OCI-LY1 (cell line): ENCODE measurements around the gene IGF1R.

Source experiments
- CTCF ChIP-seq: fragments of 200-600 bp; sonication (generic), shearing (Covaris generic); IDR thresholded peaks from 2 replicates; pipeline ENCODE4 v1.5.1; 2017; ENCODE audit warnings: mild to moderate bottlenecking, antibody characterized with exemption, low read length, moderate library complexity, mixed read lengths
- EZH2 ChIP-seq: fragments of 200-600 bp; sonication (generic), shearing (Covaris generic); IDR thresholded peaks from 2 replicates; pipeline ENCODE4 v1.8.0; 2017; ENCODE audit warnings: borderline replicate concordance, mixed run types, mild to moderate bottlenecking, antibody characterized with exemption, low read length, moderate library complexity, mixed read lengths

- no peak for TF ChIP-seq CTCF
- TF ChIP-seq EZH2: no peak
Measured at GRCh38 chr15:98959640-98960007, 311.3 kb downstream of the IGF1R start.
